Measurements from ENCODE around the gene CCDC9B.

CCDC9B gene

DNA sequence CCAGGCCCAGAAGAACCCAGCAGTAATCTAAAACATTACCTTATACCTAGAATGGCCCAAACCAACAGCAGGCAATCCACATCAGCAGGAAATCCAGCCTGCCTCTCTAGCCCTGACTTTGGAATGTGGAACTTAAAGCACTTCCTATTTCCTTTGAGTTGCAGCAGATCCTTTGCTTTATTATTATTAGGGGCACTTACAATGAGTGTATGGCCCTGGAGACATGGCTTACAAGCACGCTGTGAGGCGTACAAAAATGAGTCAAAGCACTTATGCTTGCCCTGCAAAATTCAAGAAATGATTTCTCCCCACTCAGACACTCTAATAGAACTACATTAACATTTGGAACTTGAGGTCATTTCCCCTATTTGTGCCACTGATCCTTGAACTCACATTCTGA lies 32.2 kb upstream of the CCDC9B start:
- Histone ChIP-seq H3K4me1 (ENCODE audit: control insufficient read depth, insufficient read depth, low read length) (no peaks in the 10 kb centered on the region), H3K27me3 (ENCODE audit: control insufficient read depth, insufficient read depth, low read length) (peaks cover 20% of the 10 kb centered on the region), H3K4me3 (ENCODE audit: low read depth, low read length) (no peak overlapping the region), H3K36me3 (ENCODE audit: control insufficient read depth, insufficient read depth, low read length) (no peaks in the 10 kb centered on the region), H3K9me3 (ENCODE audit: control insufficient read depth, insufficient read depth, low read length) (no peaks in the 10 kb centered on the region), H3K9ac (ENCODE audit: low read depth, low read length) (no peak overlapping the region)

DNA sequence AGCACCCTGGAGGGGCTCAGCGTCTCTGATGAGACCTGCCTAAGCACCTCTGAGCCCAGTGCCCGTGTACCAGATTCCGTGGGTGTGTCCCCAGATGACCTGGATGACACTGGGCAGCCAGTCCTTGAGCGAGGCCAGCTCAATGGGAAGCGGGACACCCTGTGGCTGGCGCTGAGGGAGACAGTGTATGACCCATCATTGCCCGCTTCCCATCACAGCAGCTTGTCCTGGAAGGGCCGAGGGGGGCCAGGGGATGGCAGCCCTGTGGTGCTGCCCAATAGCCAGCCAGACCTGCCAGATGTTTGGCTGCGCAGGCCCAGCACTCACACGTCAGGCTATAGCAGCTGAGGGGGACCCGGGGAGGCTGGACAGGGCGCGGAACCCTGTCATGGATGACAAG lies 29.2 kb upstream of the CCDC9B start:
- Histone ChIP-seq H3K4me1 (ENCODE audit: control insufficient read depth, insufficient read depth, low read length) (no peaks in the 10 kb centered on the region), H3K9me3 (ENCODE audit: control insufficient read depth, insufficient read depth, low read length) (no peaks in the 10 kb centered on the region), H3K36me3 (ENCODE audit: control insufficient read depth, insufficient read depth, low read length) (no peaks in the 10 kb centered on the region), H3K9ac (ENCODE audit: low read depth, low read length) (no peak overlapping the region), H3K27me3 (ENCODE audit: control insufficient read depth, insufficient read depth, low read length) (peaks cover 41% of the 10 kb centered on the region), H3K4me3 (ENCODE audit: low read depth, low read length) (no peak overlapping the region)

DNA sequence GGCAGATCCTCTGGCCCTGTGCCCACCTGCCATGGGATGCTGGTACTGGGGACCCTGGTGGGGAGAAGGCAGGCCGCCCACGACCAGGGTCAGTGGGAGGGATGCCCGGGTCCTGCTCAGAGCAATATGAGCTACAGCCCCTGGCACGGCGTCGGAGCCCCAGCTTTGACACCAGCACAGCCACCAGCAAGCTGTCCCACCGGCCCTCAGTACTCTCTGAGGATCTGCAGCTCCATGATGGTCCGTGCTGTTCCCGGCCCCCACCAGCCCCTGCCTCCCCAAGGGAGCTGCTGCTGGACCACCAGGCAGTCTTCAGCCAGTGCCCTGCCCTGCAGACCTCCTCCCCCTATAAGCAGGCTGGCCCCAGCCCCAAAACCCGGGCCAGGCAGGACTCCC lies 28.7 kb upstream of the CCDC9B start:
- Histone ChIP-seq H3K9ac (ENCODE audit: low read depth, low read length) (no peak overlapping the region), H3K27me3 (ENCODE audit: control insufficient read depth, insufficient read depth, low read length) (peaks cover 41% of the 10 kb centered on the region), H3K4me1 (ENCODE audit: control insufficient read depth, insufficient read depth, low read length) (no peaks in the 10 kb centered on the region), H3K36me3 (ENCODE audit: control insufficient read depth, insufficient read depth, low read length) (no peaks in the 10 kb centered on the region), H3K9me3 (ENCODE audit: control insufficient read depth, insufficient read depth, low read length) (no peaks in the 10 kb centered on the region), H3K4me3 (ENCODE audit: low read depth, low read length) (no peak overlapping the region)

DNA sequence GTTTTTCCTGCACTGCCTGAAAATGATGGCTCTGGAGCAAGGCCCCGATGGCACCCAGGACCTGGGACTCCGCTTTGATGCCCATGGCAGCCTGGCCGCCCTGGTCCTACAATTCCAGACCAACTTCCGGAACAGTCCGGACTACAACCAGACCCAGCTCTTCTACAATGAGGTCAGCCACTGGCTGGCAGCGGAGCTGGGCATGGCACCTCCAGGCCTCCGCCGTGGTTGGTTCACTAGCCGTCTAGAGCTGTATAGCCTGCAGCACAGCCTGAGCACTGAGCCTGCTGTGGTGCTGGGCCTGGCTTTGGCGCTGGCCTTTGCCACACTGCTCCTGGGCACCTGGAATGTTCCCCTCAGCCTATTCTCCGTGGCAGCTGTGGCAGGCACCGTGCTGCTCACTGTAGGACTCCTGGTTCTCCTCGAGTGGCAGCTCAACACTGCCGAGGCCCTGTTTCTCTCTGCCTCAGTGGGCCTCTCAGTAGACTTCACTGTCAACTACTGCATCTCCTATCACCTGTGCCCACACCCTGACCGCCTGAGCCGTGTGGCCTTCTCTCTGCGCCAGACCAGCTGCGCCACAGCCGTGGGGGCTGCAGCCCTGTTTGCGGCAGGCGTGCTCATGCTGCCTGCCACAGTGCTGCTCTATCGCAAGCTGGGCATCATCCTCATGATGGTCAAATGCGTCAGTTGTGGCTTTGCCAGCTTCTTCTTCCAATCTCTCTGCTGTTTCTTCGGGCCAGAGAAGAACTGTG lies 28.2 kb upstream of the CCDC9B start:
- H3K36me3 ChIP-seq (ENCODE audit: control insufficient read depth, insufficient read depth, low read length): no peaks in the 10 kb centered on the region
- no peaks in the 10 kb centered on the region for H3K9me3 ChIP-seq (ENCODE audit: control insufficient read depth, insufficient read depth, low read length)
- H3K4me1 ChIP-seq (ENCODE audit: control insufficient read depth, insufficient read depth, low read length): no peaks in the 10 kb centered on the region
- H3K27me3 ChIP-seq (ENCODE audit: control insufficient read depth, insufficient read depth, low read length): peaks cover 44% of the 10 kb centered on the region
- no peak overlapping the region for H3K4me3 ChIP-seq (ENCODE audit: low read depth, low read length)
- no peak overlapping the region for H3K9ac ChIP-seq (ENCODE audit: low read depth, low read length)

DNA sequence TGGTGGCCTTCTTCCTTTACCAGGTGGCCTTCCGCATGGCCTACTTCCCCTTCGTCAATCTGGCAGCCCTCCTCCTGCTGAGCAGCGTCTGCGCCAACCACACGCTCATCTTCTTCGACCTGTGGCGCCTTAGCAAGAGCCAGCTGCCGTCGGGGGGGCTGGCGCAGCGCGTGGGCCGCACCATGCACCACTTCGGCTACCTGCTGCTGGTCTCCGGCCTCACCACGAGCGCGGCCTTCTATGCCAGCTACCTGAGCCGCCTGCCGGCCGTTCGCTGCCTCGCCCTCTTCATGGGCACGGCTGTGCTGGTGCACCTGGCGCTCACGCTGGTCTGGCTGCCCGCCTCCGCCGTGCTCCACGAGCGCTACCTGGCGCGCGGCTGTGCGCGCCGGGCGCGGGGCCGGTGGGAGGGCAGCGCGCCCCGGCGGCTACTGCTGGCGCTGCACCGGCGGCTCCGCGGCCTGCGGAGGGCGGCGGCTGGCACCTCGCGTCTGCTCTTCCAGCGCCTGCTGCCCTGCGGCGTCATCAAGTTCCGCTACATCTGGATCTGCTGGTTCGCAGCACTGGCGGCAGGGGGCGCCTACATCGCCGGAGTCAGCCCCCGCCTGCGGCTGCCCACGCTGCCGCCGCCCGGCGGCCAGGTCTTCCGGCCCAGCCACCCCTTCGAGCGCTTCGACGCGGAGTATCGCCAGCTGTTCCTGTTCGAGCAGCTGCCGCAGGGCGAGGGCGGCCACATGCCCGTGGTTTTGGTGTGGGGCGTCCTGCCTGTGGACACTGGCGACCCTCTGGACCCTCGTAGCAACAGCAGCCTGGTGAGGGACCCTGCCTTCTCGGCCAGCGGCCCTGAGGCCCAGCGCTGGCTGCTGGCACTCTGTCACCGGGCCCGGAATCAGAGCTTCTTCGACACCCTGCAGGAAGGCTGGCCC lies 27.2 kb upstream of the CCDC9B start:
- Histone ChIP-seq H3K4me3 (ENCODE audit: low read depth, low read length) (peak overlapping the region; percentile 45), H3K27me3 (ENCODE audit: control insufficient read depth, insufficient read depth, low read length) (peaks cover 44% of the 10 kb centered on the region), H3K9me3 (ENCODE audit: control insufficient read depth, insufficient read depth, low read length) (no peaks in the 10 kb centered on the region), H3K4me1 (ENCODE audit: control insufficient read depth, insufficient read depth, low read length) (no peaks in the 10 kb centered on the region), H3K9ac (ENCODE audit: low read depth, low read length) (no peak overlapping the region), H3K36me3 (ENCODE audit: control insufficient read depth, insufficient read depth, low read length) (no peaks in the 10 kb centered on the region)

DNA sequence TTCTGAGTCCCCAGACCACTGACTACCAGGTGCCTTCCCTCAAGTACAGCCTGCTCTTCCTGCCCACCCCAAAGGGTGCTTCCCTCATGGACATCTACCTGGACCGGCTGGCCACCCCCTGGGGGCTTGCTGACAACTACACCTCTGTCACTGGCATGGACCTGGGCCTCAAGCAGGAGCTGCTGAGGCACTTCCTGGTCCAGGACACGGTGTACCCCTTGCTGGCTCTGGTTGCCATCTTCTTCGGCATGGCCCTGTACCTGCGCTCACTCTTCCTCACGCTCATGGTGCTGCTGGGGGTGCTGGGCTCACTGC lies 26.6 kb upstream of the CCDC9B start:
- Histone ChIP-seq H3K9me3 (ENCODE audit: control insufficient read depth, insufficient read depth, low read length) (no peaks in the 10 kb centered on the region), H3K4me3 (ENCODE audit: low read depth, low read length) (peak overlapping the region; percentile 45), H3K4me1 (ENCODE audit: control insufficient read depth, insufficient read depth, low read length) (no peaks in the 10 kb centered on the region), H3K36me3 (ENCODE audit: control insufficient read depth, insufficient read depth, low read length) (no peaks in the 10 kb centered on the region), H3K9ac (ENCODE audit: low read depth, low read length) (no peak overlapping the region), H3K27me3 (ENCODE audit: control insufficient read depth, insufficient read depth, low read length) (peaks cover 46% of the 10 kb centered on the region)

DNA sequence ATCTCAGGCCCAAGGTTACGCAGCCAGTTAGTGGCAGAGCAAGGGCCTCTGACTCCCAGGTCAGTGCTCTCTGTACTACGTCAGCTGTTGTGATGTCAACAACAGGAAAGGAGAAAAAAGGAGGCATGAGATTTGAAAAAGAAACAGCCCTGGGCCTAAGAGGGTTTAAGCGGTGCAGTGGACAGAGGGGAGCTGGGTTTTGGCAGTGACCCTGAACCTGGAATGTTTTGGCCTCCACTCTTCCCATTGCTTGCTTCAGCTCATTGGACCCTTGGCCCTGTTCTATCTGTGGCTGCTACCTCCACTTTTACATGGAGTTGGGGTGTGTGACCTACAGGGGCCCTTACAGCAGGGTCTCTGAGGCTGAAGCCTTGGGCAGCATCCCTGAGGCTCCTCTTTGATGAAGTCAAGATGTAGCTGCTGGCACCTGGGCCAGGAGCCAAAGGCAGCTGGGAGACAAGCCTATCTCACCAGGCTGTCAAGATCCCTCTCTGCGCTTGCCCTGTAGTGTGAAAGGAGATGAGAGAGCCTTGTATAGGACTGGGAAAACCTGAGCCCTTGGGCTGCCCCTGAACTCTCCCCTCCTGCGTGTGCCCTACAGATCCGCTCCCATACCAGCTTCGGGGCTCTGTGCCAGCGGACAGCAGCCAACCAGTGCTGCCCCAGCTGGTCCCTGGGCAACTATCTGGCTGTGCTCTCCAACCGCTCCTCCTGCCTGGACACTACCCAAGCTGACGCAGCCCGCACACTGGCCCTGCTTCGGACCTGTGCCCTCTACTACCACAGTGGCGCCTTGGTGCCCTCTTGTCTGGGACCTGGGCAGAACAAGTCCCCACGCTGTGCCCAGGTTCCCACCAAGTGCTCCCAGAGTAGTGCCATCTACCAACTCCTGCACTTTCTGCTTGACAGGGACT lies 26.0 kb upstream of the CCDC9B start:
- Histone ChIP-seq H3K27me3 (ENCODE audit: control insufficient read depth, insufficient read depth, low read length) (peaks cover 52% of the 10 kb centered on the region), H3K9ac (ENCODE audit: low read depth, low read length) (no peak overlapping the region), H3K9me3 (ENCODE audit: control insufficient read depth, insufficient read depth, low read length) (no peaks in the 10 kb centered on the region)

DNA sequence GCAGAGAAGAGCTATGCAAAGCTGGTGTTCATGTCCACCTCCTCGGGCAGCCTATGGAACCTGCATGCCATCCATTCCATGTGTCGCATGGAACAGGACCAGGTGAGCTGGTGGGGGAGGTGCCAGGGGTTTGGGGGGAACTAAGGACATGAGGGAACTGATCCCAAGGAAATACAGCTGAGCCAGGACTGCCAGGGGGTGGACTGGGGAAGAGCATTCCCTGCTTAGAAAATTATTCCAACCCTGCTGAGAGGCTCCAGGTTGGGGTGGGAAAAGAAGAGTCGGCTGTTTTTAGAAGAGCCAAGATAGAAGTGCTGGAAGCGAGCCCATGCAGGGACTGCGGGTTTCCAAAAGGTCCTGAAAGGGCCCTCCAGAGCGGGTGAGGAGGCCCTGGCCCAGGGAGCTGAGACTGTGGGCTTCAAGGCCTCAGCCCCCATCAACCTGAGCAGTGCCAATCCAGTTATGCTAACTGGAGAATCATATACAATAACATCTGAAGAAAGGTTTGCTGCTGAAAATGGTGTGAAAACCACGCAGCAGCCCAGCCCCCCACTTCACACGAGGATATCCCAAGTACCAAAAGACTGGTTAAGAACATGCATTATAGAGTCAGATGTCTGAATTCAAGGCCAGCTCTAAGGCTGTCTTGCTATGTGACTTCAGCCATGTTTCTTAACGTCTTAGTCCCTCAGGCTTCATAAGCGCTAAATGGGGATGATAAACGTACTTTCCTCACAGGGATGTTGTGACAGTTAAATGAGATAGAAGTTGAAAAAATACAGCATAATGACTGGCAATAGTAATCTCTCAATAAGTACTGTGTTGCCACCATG lies 25.1 kb upstream of the CCDC9B start:
- Histone ChIP-seq H3K36me3 (ENCODE audit: control insufficient read depth, insufficient read depth, low read length) (no peaks in the 10 kb centered on the region), H3K4me1 (ENCODE audit: control insufficient read depth, insufficient read depth, low read length) (no peaks in the 10 kb centered on the region), H3K27me3 (ENCODE audit: control insufficient read depth, insufficient read depth, low read length) (peaks cover 57% of the 10 kb centered on the region), H3K4me3 (ENCODE audit: low read depth, low read length) (no peak overlapping the region), H3K9ac (ENCODE audit: low read depth, low read length) (no peak overlapping the region), H3K9me3 (ENCODE audit: control insufficient read depth, insufficient read depth, low read length) (no peaks in the 10 kb centered on the region)

More for the DNA sequence above, 26.0 kb upstream of the CCDC9B start:
- Histone ChIP-seq H3K4me1 (ENCODE audit: control insufficient read depth, insufficient read depth, low read length) (no peaks in the 10 kb centered on the region), H3K4me3 (ENCODE audit: low read depth, low read length) (no peak overlapping the region), H3K36me3 (ENCODE audit: control insufficient read depth, insufficient read depth, low read length) (no peaks in the 10 kb centered on the region)

DNA sequence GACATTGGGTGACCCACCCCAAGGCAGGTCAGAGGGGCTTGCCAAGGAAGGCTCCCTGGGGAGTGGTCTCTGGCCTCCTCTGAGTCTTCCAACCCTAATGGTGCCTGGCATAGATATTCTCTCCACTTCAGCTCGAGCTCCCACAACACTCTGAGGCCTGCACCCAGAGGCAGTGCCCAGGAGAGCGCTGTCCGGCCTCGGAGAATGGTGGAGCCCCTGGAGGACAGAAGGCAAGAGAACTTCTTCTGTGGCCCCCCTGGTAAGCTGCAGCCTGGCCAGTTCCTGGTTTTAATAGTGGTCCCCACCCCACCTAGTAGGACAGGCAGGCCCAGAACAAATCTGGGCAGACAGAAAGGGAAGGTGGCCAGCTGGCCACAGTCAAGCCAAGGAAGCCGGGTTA lies 24.3 kb upstream of the CCDC9B start:
- no peaks in the 10 kb centered on the region for H3K4me1 ChIP-seq (ENCODE audit: control insufficient read depth, insufficient read depth, low read length)
- H3K4me3 ChIP-seq (ENCODE audit: low read depth, low read length): no peak overlapping the region
- peaks cover 52% of the 10 kb centered on the region for H3K27me3 ChIP-seq (ENCODE audit: control insufficient read depth, insufficient read depth, low read length)
- H3K36me3 ChIP-seq (ENCODE audit: control insufficient read depth, insufficient read depth, low read length): no peaks in the 10 kb centered on the region
- no peaks in the 10 kb centered on the region for H3K9me3 ChIP-seq (ENCODE audit: control insufficient read depth, insufficient read depth, low read length)
- H3K9ac ChIP-seq (ENCODE audit: low read depth, low read length): no peak overlapping the region

DNA sequence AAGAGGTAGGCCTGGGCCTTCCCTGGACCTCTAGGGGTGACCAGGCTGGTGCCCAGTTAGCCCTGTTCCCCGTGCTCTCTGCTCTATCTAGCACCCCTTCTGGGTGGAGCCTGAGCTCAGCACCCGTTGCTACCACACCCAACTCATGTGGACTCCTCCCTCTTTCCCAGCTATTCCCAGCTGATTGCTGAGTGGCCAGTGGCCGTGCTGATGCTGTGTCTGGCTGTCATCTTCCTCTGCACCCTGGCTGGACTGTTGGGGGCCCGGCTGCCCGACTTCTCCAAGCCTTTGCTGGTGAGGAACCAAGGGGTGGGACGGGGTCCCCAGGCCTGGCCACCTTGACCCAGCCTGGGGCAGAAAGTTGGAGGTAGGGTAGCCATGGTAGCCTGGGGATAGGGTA lies 23.5 kb upstream of the CCDC9B start:
- Histone ChIP-seq H3K4me1 (ENCODE audit: control insufficient read depth, insufficient read depth, low read length) (peaks cover under 1% of the 10 kb centered on the region), H3K27me3 (ENCODE audit: control insufficient read depth, insufficient read depth, low read length) (peaks cover 57% of the 10 kb centered on the region), H3K9me3 (ENCODE audit: control insufficient read depth, insufficient read depth, low read length) (no peaks in the 10 kb centered on the region), H3K9ac (ENCODE audit: low read depth, low read length) (no peak overlapping the region), H3K36me3 (ENCODE audit: control insufficient read depth, insufficient read depth, low read length) (no peaks in the 10 kb centered on the region), H3K4me3 (ENCODE audit: low read depth, low read length) (no peak overlapping the region)

DNA sequence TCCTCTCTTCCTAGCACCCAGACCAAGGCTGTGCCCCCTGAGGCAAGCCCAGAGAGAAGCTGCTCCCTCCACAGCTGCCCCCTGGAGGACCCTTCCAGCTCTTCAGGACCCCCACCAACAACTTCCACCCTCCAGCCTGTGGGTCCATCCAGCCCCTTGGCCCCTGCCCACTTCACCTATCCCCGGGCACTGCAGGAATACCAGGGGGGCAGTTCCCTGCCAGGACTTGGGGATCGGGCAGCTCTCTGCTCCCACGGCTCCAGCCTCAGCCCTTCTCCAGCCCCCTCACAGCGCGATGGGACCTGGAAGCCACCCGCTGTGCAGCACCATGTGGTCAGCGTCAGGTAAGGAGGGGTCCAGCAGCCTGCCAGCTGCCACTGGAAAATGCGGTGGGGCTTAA lies 22.9 kb upstream of the CCDC9B start:
- Histone ChIP-seq H3K36me3 (ENCODE audit: control insufficient read depth, insufficient read depth, low read length) (no peaks in the 10 kb centered on the region), H3K9me3 (ENCODE audit: control insufficient read depth, insufficient read depth, low read length) (no peaks in the 10 kb centered on the region), H3K4me1 (ENCODE audit: control insufficient read depth, insufficient read depth, low read length) (peaks cover 4% of the 10 kb centered on the region), H3K4me3 (ENCODE audit: low read depth, low read length) (no peak overlapping the region), H3K9ac (ENCODE audit: low read depth, low read length) (no peak overlapping the region), H3K27me3 (ENCODE audit: control insufficient read depth, insufficient read depth, low read length) (peaks cover 56% of the 10 kb centered on the region)
